HL-60/S4 treated with retinoic acid at 250 ng/mL for 4 days and 3 days (cell line): ENCODE measurements around the gene LMX1A.

Source experiments
- in situ Hi-C: fragments of 300-500 bp; cut with MboI; formaldehyde crosslinking; loops from 2 replicates; pipeline ENCODE4 v1.7.0; 2022; ENCODE audit warnings: low sequenced_read_pairs

LMX1A gene

GRCh38 chr1:165225650-165226049, 130.9 kb downstream of the LMX1A start:
- in situ Hi-C loops, result no loop called here

- in situ Hi-C loops, result no loop called here
Measured at GRCh38 chr1:165225062-165225461, 131.5 kb downstream of the LMX1A start.

GRCh38 chr1:165224504-165224903, 132.0 kb downstream of the LMX1A start:
- in situ Hi-C loops, result no loop called here

GRCh38 chr1:165222580-165222979, 133.9 kb downstream of the LMX1A start:
- in situ Hi-C loops, result no loop called here

GRCh38 chr1:165218731-165219130, 137.8 kb downstream of the LMX1A start:
- in situ Hi-C loops, result no loop called here

GRCh38 chr1:165217958-165218357, 138.6 kb downstream of the LMX1A start:
- in situ Hi-C loops, result no loop called here

- in situ Hi-C loops, result no loop called here
Measured at GRCh38 chr1:165216254-165216653, 140.3 kb downstream of the LMX1A start.

GRCh38 chr1:165215676-165216075, 140.8 kb downstream of the LMX1A start:
- in situ Hi-C loops, result no loop called here

- in situ Hi-C loops, result no loop called here
Measured at GRCh38 chr1:165212229-165212628, 144.3 kb downstream of the LMX1A start.

- in situ Hi-C loops, result no loop called here
Measured at GRCh38 chr1:165207853-165208515, 148.5 kb downstream of the LMX1A start.

GRCh38 chr1:165205145-165205544, 151.4 kb downstream of the LMX1A start:
- in situ Hi-C loops, result no loop called here

- in situ Hi-C loops, result no loop called here
Measured at GRCh38 chr1:165204548-165204947, 152.0 kb downstream of the LMX1A start.

GRCh38 chr1:165191087-165191486, 165.4 kb downstream of the LMX1A start:
- in situ Hi-C loops, result no loop called here

GRCh38 chr1:165189913-165190312, 166.6 kb downstream of the LMX1A start:
- in situ Hi-C loops, result no loop called here

- in situ Hi-C loops, result no loop called here
Measured at GRCh38 chr1:165189011-165189410, 167.5 kb downstream of the LMX1A start.

GRCh38 chr1:165187031-165188009, 169.2 kb downstream of the LMX1A start:
- in situ Hi-C loops, result no loop called here

GRCh38 chr1:165185161-165185889, 171.2 kb downstream of the LMX1A start:
- in situ Hi-C loops, result no loop called here

GRCh38 chr1:165182975-165183374, 173.5 kb downstream of the LMX1A start:
- in situ Hi-C loops, result no loop called here

GRCh38 chr1:165179306-165179705, 177.2 kb downstream of the LMX1A start:
- in situ Hi-C loops, result no loop called here

GRCh38 chr1:165174491-165174890, 182.0 kb downstream of the LMX1A start:
- in situ Hi-C loops, result no loop called here

GRCh38 chr1:165173818-165174217, 182.7 kb downstream of the LMX1A start:
- in situ Hi-C loops, result no loop called here
